ENCODE results near the gene HDGF. TPM values are rescaled to one million over a fixed set of nuclear protein-coding genes. Genes with fewer than 3 reads are reported as not detected.

Gene HDGF
- total and polyA plus RNA-seq, 9 of the 15 experiments (the other 6 are each of a cell fraction or from before 2014, with no cell fraction given), result 38.8 to 601 (median 400) TPM

- TF ChIP-seq SNRNP70 (optimal IDR thresholded peaks at IDR 0.05; ENCODE audit: low read depth, low read length), result no peak
- no peak for TF ChIP-seq ZC3H11A (IDR thresholded peaks at IDR 0.05; ENCODE audit: low read depth, low read length)
- TF ChIP-seq CHD7 (IDR thresholded peaks at IDR 0.05; ENCODE audit: low read depth, low read length), result no peak
- no peak for TF ChIP-seq POLR3G (IDR thresholded peaks at IDR 0.05; ENCODE audit: extremely low read depth, insufficient read length, insufficient replicate concordance)
- no peak for TF ChIP-seq MCM2 (IDR thresholded peaks at IDR 0.05; ENCODE audit: low read depth)
- no peak for TF ChIP-seq ZNF12 (CRISPR knock-in tag; IDR thresholded peaks at IDR 0.05)
- TF ChIP-seq ZNF197 (CRISPR knock-in tag; IDR thresholded peaks at IDR 0.05; ENCODE audit: low read depth), result no peak
- TF ChIP-seq TAF7 (tag; IDR thresholded peaks at IDR 0.05), result no peak
- TF ChIP-seq KLF10 (CRISPR knock-in tag; IDR thresholded peaks at IDR 0.05), result no peak
- TF ChIP-seq ZBTB34 (CRISPR knock-in tag; IDR thresholded peaks at IDR 0.05), result no peak
- TF ChIP-seq BRD9 (IDR thresholded peaks at IDR 0.05; ENCODE audit: low read depth, partially characterized antibody), result peak; percentile 74
- TF ChIP-seq BDP1 (IDR thresholded peaks at IDR 0.05; ENCODE audit: insufficient read depth, insufficient read length), result no peak
- peak; percentile 39; the same call in 1 of the 2 replicates for TF ChIP-seq HDAC2 (IDR thresholded peaks at IDR 0.05)
- no peak for TF ChIP-seq TAF15 (IDR thresholded peaks at IDR 0.05; ENCODE audit: low read depth, low read length)
- no peak for TF ChIP-seq FOXJ3 (CRISPR knock-in tag; IDR thresholded peaks at IDR 0.05)
- TF ChIP-seq ARID1B (IDR thresholded peaks at IDR 0.05), result peak; percentile 45
- no peak for TF ChIP-seq RHOXF2B (CRISPR knock-in tag; conservative IDR thresholded peaks at IDR 0.05)
- TF ChIP-seq FOXK2 (conservative IDR thresholded peaks at IDR 0.05 in 1 of 2, IDR thresholded peaks at IDR 0.05 in 1 of 2; ENCODE audit: low read depth in 2 of 2), result peak; percentile 21 to 52; a peak in 2 of 4 replicates
Observed at GRCh38 chr1:156725683-156726280, 25.7 kb downstream of the HDGF start (continued).

All from K562 (cell line).